Measurements from ENCODE around the gene LRIF1. TPM values are rescaled to one million over a fixed set of nuclear protein-coding genes. Genes with fewer than 3 reads are reported as not detected.
A peak's percentile ranks its signal among the peaks of the same experiment; 100 is the strongest.

Gene LRIF1
- total and polyA plus RNA-seq, 10 of the 15 experiments (the other 5 are each of a cell fraction or from before 2014, with no cell fraction given): 9.7 to 20.3 (median 15.8) TPM

DNA sequence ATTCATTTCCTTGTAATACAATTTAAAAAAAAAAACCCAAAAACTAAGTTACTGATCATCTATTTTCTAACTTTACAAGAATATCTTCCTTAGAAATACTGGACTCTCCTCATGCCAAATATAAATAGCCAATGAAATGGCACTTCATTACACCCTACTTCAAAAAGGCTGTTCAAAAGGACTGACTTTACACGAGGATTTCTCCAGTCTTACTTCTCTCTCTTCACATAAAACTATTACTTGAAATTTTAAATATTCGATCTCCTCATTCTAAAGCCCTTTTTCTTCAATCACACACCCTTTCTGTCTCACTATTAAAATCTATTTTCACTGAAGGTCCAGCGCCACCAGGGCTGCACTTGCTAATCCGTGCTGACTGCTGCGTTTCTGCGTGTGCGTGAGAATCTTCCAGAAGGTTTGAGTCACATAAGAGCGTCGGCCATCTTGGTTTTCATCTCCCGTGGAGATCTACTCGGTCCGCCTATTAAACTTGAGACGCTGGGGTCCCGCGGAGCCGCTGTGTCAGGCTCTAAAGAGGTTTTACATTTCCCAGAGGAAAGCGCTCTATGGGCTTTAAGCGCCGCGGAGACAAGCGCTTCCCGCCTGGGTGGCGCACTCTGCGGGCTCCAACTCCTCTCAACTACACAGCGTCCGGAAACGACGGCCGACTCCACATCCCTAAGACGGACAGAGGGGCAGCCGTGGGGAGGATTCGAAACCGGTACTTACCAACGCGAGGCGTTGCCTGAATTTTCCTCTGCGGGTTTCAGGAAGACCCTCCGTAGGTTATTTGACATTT is 631 bp downstream of the LRIF1 start (continued):
- 0 out of 2 replicates have a peak, but pooled peaks have one; percentile 17 for TF ChIP-seq ZNF384 (IDR thresholded peaks at IDR 0.05; ENCODE audit: borderline replicate concordance, low read depth, low read length)
- TF ChIP-seq, protein P1, sequence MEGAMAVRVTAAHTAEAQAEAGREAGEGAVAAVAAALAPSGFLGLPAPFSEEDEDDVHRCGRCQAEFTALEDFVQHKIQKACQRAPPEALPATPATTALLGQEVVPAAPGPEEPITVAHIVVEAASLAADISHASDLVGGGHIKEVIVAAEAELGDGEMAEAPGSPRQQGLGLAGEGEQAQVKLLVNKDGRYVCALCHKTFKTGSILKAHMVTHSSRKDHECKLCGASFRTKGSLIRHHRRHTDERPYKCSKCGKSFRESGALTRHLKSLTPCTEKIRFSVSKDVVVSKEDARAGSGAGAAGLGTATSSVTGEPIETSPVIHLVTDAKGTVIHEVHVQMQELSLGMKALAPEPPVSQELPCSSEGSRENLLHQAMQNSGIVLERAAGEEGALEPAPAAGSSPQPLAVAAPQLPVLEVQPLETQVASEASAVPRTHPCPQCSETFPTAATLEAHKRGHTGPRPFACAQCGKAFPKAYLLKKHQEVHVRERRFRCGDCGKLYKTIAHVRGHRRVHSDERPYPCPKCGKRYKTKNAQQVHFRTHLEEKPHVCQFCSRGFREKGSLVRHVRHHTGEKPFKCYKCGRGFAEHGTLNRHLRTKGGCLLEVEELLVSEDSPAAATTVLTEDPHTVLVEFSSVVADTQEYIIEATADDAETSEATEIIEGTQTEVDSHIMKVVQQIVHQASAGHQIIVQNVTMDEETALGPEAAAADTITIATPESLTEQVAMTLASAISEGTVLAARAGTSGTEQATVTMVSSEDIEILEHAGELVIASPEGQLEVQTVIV (IDR thresholded peaks at IDR 0.05; ENCODE audit: borderline replicate concordance, partially characterized antibody): no peak
- TF ChIP-seq CREM (IDR thresholded peaks at IDR 0.05; ENCODE audit: low read depth): peak; percentile 16; the same call in 1 of the 2 replicates
- TF ChIP-seq, protein P2, sequence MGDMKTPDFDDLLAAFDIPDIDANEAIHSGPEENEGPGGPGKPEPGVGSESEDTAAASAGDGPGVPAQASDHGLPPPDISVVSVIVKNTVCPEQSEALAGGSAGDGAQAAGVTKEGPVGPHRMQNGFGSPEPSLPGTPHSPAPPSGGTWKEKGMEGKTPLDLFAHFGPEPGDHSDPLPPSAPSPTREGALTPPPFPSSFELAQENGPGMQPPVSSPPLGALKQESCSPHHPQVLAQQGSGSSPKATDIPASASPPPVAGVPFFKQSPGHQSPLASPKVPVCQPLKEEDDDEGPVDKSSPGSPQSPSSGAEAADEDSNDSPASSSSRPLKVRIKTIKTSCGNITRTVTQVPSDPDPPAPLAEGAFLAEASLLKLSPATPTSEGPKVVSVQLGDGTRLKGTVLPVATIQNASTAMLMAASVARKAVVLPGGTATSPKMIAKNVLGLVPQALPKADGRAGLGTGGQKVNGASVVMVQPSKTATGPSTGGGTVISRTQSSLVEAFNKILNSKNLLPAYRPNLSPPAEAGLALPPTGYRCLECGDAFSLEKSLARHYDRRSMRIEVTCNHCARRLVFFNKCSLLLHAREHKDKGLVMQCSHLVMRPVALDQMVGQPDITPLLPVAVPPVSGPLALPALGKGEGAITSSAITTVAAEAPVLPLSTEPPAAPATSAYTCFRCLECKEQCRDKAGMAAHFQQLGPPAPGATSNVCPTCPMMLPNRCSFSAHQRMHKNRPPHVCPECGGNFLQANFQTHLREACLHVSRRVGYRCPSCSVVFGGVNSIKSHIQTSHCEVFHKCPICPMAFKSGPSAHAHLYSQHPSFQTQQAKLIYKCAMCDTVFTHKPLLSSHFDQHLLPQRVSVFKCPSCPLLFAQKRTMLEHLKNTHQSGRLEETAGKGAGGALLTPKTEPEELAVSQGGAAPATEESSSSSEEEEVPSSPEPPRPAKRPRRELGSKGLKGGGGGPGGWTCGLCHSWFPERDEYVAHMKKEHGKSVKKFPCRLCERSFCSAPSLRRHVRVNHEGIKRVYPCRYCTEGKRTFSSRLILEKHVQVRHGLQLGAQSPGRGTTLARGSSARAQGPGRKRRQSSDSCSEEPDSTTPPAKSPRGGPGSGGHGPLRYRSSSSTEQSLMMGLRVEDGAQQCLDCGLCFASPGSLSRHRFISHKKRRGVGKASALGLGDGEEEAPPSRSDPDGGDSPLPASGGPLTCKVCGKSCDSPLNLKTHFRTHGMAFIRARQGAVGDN (IDR thresholded peaks at IDR 0.05): peak; percentile 31; the same call in 1 of the 2 replicates
- TF ChIP-seq, protein P3, sequence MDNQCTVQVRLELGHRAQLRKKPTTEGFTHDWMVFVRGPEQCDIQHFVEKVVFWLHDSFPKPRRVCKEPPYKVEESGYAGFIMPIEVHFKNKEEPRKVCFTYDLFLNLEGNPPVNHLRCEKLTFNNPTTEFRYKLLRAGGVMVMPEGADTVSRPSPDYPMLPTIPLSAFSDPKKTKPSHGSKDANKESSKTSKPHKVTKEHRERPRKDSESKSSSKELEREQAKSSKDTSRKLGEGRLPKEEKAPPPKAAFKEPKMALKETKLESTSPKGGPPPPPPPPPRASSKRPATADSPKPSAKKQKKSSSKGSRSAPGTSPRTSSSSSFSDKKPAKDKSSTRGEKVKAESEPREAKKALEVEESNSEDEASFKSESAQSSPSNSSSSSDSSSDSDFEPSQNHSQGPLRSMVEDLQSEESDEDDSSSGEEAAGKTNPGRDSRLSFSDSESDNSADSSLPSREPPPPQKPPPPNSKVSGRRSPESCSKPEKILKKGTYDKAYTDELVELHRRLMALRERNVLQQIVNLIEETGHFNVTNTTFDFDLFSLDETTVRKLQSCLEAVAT (IDR thresholded peaks at IDR 0.05): peak; percentile 70
- TF ChIP-seq EED (IDR thresholded peaks at IDR 0.05; ENCODE audit: low read depth): peak; percentile 72
- peak; percentile 49; the same call in 1 of the 2 replicates for TF ChIP-seq PML (IDR thresholded peaks at IDR 0.05; ENCODE audit: low read length)
- TF ChIP-seq FOS (IDR thresholded peaks at IDR 0.05; ENCODE audit: borderline replicate concordance, extremely low read depth, insufficient read length): no peak
- peak; percentile 49; the same call in 1 of the 2 replicates for TF ChIP-seq TBL1XR1 (IDR thresholded peaks at IDR 0.05; ENCODE audit: low read depth, low read length)
- TF ChIP-seq, protein P4, sequence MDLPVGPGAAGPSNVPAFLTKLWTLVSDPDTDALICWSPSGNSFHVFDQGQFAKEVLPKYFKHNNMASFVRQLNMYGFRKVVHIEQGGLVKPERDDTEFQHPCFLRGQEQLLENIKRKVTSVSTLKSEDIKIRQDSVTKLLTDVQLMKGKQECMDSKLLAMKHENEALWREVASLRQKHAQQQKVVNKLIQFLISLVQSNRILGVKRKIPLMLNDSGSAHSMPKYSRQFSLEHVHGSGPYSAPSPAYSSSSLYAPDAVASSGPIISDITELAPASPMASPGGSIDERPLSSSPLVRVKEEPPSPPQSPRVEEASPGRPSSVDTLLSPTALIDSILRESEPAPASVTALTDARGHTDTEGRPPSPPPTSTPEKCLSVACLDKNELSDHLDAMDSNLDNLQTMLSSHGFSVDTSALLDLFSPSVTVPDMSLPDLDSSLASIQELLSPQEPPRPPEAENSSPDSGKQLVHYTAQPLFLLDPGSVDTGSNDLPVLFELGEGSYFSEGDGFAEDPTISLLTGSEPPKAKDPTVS (IDR thresholded peaks at IDR 0.05; ENCODE audit: low read depth, low read length): peak; percentile 94
- no peak for TF ChIP-seq ATF7 (IDR thresholded peaks at IDR 0.05; ENCODE audit: low read depth)
- 0 out of 2 replicates have a peak, but pooled peaks have one; percentile 74 for TF ChIP-seq STAT3 (IDR thresholded peaks at IDR 0.05; ENCODE audit: low read depth, low read length)
- TF ChIP-seq BHLHE40 (IDR thresholded peaks at IDR 0.05; ENCODE audit: borderline replicate concordance in 1 of 2, low read depth in 2 of 2, low read length in 1 of 2): 0 out of 4 replicates have a peak, but pooled peaks of 1 of the 2 experiments have one; percentile 20
- 0 out of 4 replicates have a peak, but pooled peaks of 1 of the 2 experiments have one; percentile 8 for TF ChIP-seq ETV6 (conservative IDR thresholded peaks at IDR 0.05 in 1 of 2, IDR thresholded peaks at IDR 0.05 in 1 of 2; ENCODE audit: borderline replicate concordance in 1 of 2, low read depth in 1 of 2)
- TF ChIP-seq ZNF217 (IDR thresholded peaks at IDR 0.05): no peak
- 0 out of 2 replicates have a peak, but pooled peaks have one; percentile 19 for TF ChIP-seq DPF2 (IDR thresholded peaks at IDR 0.05)
- no peak for TF ChIP-seq MTA3 (IDR thresholded peaks at IDR 0.05; ENCODE audit: borderline replicate concordance, low read length)
- 0 out of 2 replicates have a peak, but pooled peaks have one; percentile 6 for TF ChIP-seq MEF2A (IDR thresholded peaks at IDR 0.05; ENCODE audit: insufficient read depth, low read depth, low read length)
- TF ChIP-seq GATAD2B (conservative IDR thresholded peaks at IDR 0.05; ENCODE audit: low read depth): peak; percentile 65; the same call in 1 of the 2 replicates

All from GM12878 (cell line).